HCT116 (cell line): ENCODE measurements around the gene RPL10. TPM values are rescaled to one million over a fixed set of nuclear protein-coding genes. Genes with fewer than 3 reads are reported as not detected.

ENCODE experiments used
- ATAC-seq: fragments of 200-7000 bp; cut with Tn5 transposase; 2 replicates; pipeline ENCODE4 v1.9.1; 2020; ENCODE audit warnings: mild to moderate bottlenecking, moderate library complexity
- BruUV-seq: library from RNA; stranded (reverse); fragments of 400-500 nt; replicated peaks from 2 replicates; lab custom pipeline; 2021; lab: Mats Ljungman, UMichigan
- CTCF ChIA-PET: fragments of 300-600 bp; sonication (Branson Sonifier 250); formaldehyde crosslinking; loops from one replicate; lab custom pipeline; 2021; ENCODE audit warnings: antibody characterized with exemption; lab: Charles Lee
- POLR2A ChIA-PET: fragments of 300-600, 350-600 bp; sonication (Branson Sonifier 250); formaldehyde crosslinking; loops from one replicate; lab custom pipeline; 2021; ENCODE audit warnings: antibody characterized with exemption; lab: Charles Lee
- RAD21 ChIA-PET, 2 experiments: fragments of 300-600 bp; sonication (Branson Sonifier 250); formaldehyde crosslinking; loops; one replicate each; lab custom pipeline; 2023; ENCODE audit warnings: low total read pairs in 2 of 2; ENCODE audit not compliant: uncharacterized antibody in 2 of 2, unreplicated experiment in 2 of 2, low non-redundant PET in 1 of 2; lab: Charles Lee
- DNase-seq: peaks from one replicate; pipeline ENCODE4 v3.0.0-alpha.2; 2010; ENCODE audit warnings: low read depth, low spot score
- H2AFZ ChIP-seq: fragments of 200-600 bp; shearing (Covaris generic), sonication (generic); 2 replicates; pipeline ENCODE4 v1.6.1; 2017; ENCODE audit warnings: low read depth, mixed run types, mixed read lengths, antibody characterized with exemption, low read length; ENCODE audit not compliant: poor library complexity, severe bottlenecking
- H3K27ac ChIP-seq: 2 replicates; pipeline ENCODE4 v1.5.1; 2012; ENCODE audit warnings: low read depth, low read length
- H3K27me3 ChIP-seq: fragments of 200-600 bp; sonication (generic); 2 replicates; pipeline ENCODE4 v1.6.1; 2016; ENCODE audit warnings: mixed run types, low read length, mixed read lengths; ENCODE audit not compliant: insufficient read depth
- H3K36me3 ChIP-seq, 2 experiments: fragments of 200-500 bp in 1 of 2; fragments of 200-600 bp in 1 of 2; sonication (Bioruptor generic) in 1 of 2; sonication (generic) in 1 of 2; 2 replicates each; pipeline versions ENCODE4 v1.5.1 to v1.6.1; 2014 to 2016; ENCODE audit warnings: low read length in 2 of 2, inconsistent platforms in 1 of 2, mixed read lengths in 1 of 2, mixed run types in 1 of 2; ENCODE audit not compliant: insufficient read depth in 2 of 2, control insufficient read depth in 1 of 2
- H3K4me1 ChIP-seq, 2 experiments: fragments of 200-600 bp in 1 of 2; sonication (generic) in 1 of 2; 2 replicates each; pipeline versions ENCODE4 v1.5.1 to v1.6.1; 2012 to 2017; ENCODE audit warnings: low read length in 2 of 2, inconsistent platforms in 1 of 2, mild to moderate bottlenecking in 1 of 2, mixed read lengths in 1 of 2, mixed run types in 1 of 2, moderate library complexity in 1 of 2; ENCODE audit not compliant: insufficient read depth in 2 of 2, control insufficient read depth in 1 of 2
- H3K4me2 ChIP-seq: fragments of 200-600 bp; sonication (generic); 2 replicates; pipeline ENCODE4 v1.6.1; 2017; ENCODE audit warnings: mixed run types, low read length, mixed read lengths
- H3K4me3 ChIP-seq, 2 experiments: fragments of 200-600 bp in 1 of 2; sonication (generic) in 1 of 2; replicated peaks in 1 of 2; 2 replicates each; pipeline ENCODE4 v1.5.1; 2011 to 2016; ENCODE audit warnings: low read length in 2 of 2, control low read depth in 1 of 2, low read depth in 1 of 2, mild to moderate bottlenecking in 1 of 2, mixed read lengths in 1 of 2, mixed run types in 1 of 2
- H3K79me2 ChIP-seq: fragments of 200-600 bp; sonication (generic); 2 replicates; pipeline ENCODE4 v1.6.1; 2017; ENCODE audit warnings: mild to moderate bottlenecking, mixed run types, low read length, moderate library complexity, mixed read lengths; ENCODE audit not compliant: insufficient read depth
- H3K9ac ChIP-seq: fragments of 200-600 bp; sonication (generic); 2 replicates; pipeline ENCODE4 v1.6.1; 2016; ENCODE audit warnings: low read length, mixed read lengths
- H3K9me2 ChIP-seq: fragments of 200-600 bp; sonication (generic), shearing (Covaris generic); 2 replicates; pipeline ENCODE4 v1.6.1; 2017; ENCODE audit warnings: mixed run types, mild to moderate bottlenecking, moderate library complexity; ENCODE audit not compliant: insufficient read depth
- H3K9me3 ChIP-seq, 2 experiments: fragments of 200-500 bp in 1 of 2; fragments of 200-600 bp in 1 of 2; sonication (Bioruptor generic) in 1 of 2; sonication (generic) in 1 of 2; 2 replicates each; pipeline ENCODE4 v1.6.1; 2014 to 2017; ENCODE audit warnings: low read length in 2 of 2, mixed read lengths in 2 of 2, inconsistent platforms in 1 of 2, low read depth in 1 of 2, mild to moderate bottlenecking in 1 of 2, mixed run types in 1 of 2, moderate library complexity in 1 of 2; ENCODE audit not compliant: control insufficient read depth in 1 of 2, insufficient read depth in 1 of 2
- H4K20me1 ChIP-seq: fragments of 200-600 bp; sonication (generic), shearing (Covaris generic); 2 replicates; pipeline ENCODE4 v1.6.1; 2017; ENCODE audit warnings: mixed run types, mild to moderate bottlenecking, moderate library complexity; ENCODE audit not compliant: insufficient read depth
- ATF3 ChIP-seq: IDR thresholded peaks from 2 replicates; pipeline ENCODE4 v1.6.1; 2012
- CBX3 ChIP-seq: IDR thresholded peaks from 2 replicates; pipeline ENCODE4 v1.6.1; 2012; ENCODE audit warnings: low read depth
- CEBPB ChIP-seq: IDR thresholded peaks from 2 replicates; pipeline ENCODE4 v1.6.1; 2012; ENCODE audit warnings: low read depth
- EGR1 ChIP-seq: IDR thresholded peaks from 2 replicates; pipeline ENCODE4 v1.6.1; 2012; ENCODE audit warnings: low read depth
- ELF1 ChIP-seq: IDR thresholded peaks from 2 replicates; pipeline ENCODE4 v1.6.1; 2012; ENCODE audit warnings: low read depth, borderline replicate concordance
- EZH2 ChIP-seq: fragments of 200-600 bp; sonication (generic); IDR thresholded peaks from 2 replicates; pipeline ENCODE4 v1.6.1; 2017; ENCODE audit warnings: antibody characterized with exemption, mixed run types
- FOSL1 ChIP-seq: IDR thresholded peaks from 2 replicates; pipeline ENCODE4 v1.6.1; 2012; ENCODE audit warnings: low read depth
- JUND ChIP-seq: IDR thresholded peaks from 2 replicates; pipeline ENCODE4 v1.6.1; 2012
- MAX ChIP-seq: IDR thresholded peaks from 2 replicates; pipeline ENCODE4 v1.6.1; 2012
- POLR2A ChIP-seq: IDR thresholded peaks from 2 replicates; pipeline ENCODE4 v1.7.0; 2011; ENCODE audit warnings: borderline replicate concordance; ENCODE audit not compliant: insufficient read depth, insufficient read length; ENCODE audit errors: extremely low read depth
- POLR2AphosphoS5 ChIP-seq: IDR thresholded peaks from 2 replicates; pipeline ENCODE4 v1.6.1; 2011; ENCODE audit warnings: mild to moderate bottlenecking, low read depth, low read length, moderate library complexity
- SIN3A ChIP-seq: IDR thresholded peaks from 2 replicates; pipeline ENCODE4 v1.6.1; 2012; ENCODE audit warnings: low read depth
- SP1 ChIP-seq: IDR thresholded peaks from 2 replicates; pipeline ENCODE4 v1.6.1; 2012; ENCODE audit warnings: low read depth
- TCF7L2 ChIP-seq: IDR thresholded peaks from 2 replicates; pipeline ENCODE4 v1.7.0; 2011; ENCODE audit warnings: borderline replicate concordance, inconsistent platforms; ENCODE audit not compliant: insufficient read depth, insufficient read length; ENCODE audit errors: extremely low read depth
- YY1 ChIP-seq: IDR thresholded peaks from 2 replicates; pipeline ENCODE4 v1.6.1; 2011; ENCODE audit warnings: low read length, low read depth, moderate library complexity, mild to moderate bottlenecking; ENCODE audit not compliant: insufficient replicate concordance; ENCODE audit errors: extremely low read depth
- ZBTB33 ChIP-seq: IDR thresholded peaks from 2 replicates; pipeline ENCODE4 v1.6.1; 2011; ENCODE audit warnings: mild to moderate bottlenecking, low read length, moderate library complexity; ENCODE audit not compliant: insufficient replicate concordance; ENCODE audit errors: extremely low read depth
- ZFX ChIP-seq: fragments of 450-650 bp; IDR thresholded peaks from 2 replicates; pipeline ENCODE4 v1.6.1; 2017
- ZNF274 ChIP-seq: fragments of 200-500 bp; sonication (Bioruptor generic); IDR thresholded peaks from 2 replicates; pipeline ENCODE4 v1.6.1; 2014; ENCODE audit warnings: mild to moderate bottlenecking, low read depth, low read length, inconsistent platforms
- intact Hi-C: fragments of 100-400 bp; cut with micrococcal nuclease; formaldehyde crosslinking; loops from 2 replicates; pipeline ENCODE4 v1.10.0; 2022
- total RNA-seq: library from RNA; stranded (reverse); gene quantifications from one replicate; pipeline ENCODE4 v1.2.1, GENCODE V29; 2021; ENCODE audit not compliant: unreplicated experiment

RPL10 gene
- total RNA-seq, 1 experiment from 2014 or later: 3,069 TPM

GRCh38 chrX:154371789-154372300, 26.3 kb upstream of the RPL10 start:
- no peak for TF ChIP-seq YY1
- no peak for TF ChIP-seq SP1
- TF ChIP-seq JUND: no peak
- TF ChIP-seq POLR2AphosphoS5: no peak
- TF ChIP-seq ATF3: no peak
- no peak for TF ChIP-seq TCF7L2
- TF ChIP-seq CBX3: no peak
- no peak for TF ChIP-seq POLR2A
- TF ChIP-seq ZNF274: no peak
- TF ChIP-seq ZBTB33: no peak
- no peak for TF ChIP-seq EZH2
- no peak for TF ChIP-seq FOSL1
- no peak for TF ChIP-seq MAX
- TF ChIP-seq EGR1: no peak
- no peak for TF ChIP-seq CEBPB
- TF ChIP-seq ZFX: no peak; the same call in 1 of the 2 replicates
- no peak for TF ChIP-seq ELF1
- no peak for TF ChIP-seq SIN3A
- TF ChIP-seq, all 23 proteins: peak for 0
- Histone ChIP-seq H3K27ac (peak overlapping the region; percentile 53), H3K9ac (no peak overlapping the region; the same call in 1 of the 2 replicates), H3K9me2 (no peaks in the 10 kb centered on the region), H3K27me3 (no peaks in the 10 kb centered on the region), H2AFZ (no peak overlapping the region), H3K79me2 (peaks cover 40% of the 10 kb centered on the region), H3K36me3 (peaks cover 6 to 11% of the 10 kb centered on the region in 2 experiments; a peak in 2 of 4 replicates), H3K9me3 (no peaks in the 10 kb centered on the region), H4K20me1 (no peaks in the 10 kb centered on the region), H3K4me1 (peaks cover 14 to 54% of the 10 kb centered on the region in 2 experiments), H3K4me2 (peak overlapping the region; percentile 48), H3K4me3 (peak overlapping the region in 1 of 2 experiments; percentile 26; a peak in 1 of 4 replicates)
- no TSS peak for BruUV-seq
- intact Hi-C loops: no loop called here
- ATAC-seq (no peak), DNase-seq (no peak)
- RAD21 ChIA-PET: no interaction called here
- POLR2A ChIA-PET: no interaction called here
- CTCF ChIA-PET: no interaction called here
